ENCODE results near the gene DPP10.

DPP10 gene

DNA sequence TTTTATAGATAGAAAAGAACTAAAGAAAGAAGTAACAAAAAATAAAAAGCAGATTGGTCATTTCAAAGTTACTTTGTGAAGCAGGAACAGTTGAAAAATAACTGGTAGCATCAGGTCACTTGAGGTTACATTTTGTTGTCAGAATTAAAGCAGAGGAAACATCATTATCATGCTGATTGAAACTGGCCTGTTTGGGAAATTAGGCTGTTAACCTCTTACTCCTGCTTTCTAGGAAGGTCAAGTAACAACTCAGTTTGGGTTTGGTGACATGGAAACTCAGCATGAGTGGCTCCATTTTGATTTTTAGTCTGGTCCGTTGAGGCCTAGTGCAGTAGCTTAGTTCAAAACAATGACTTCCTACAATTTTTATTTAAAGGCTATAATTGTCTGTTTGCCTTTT, 1383.5 kb downstream of the DPP10 start:
- FAIRE-seq: no peak

DNA sequence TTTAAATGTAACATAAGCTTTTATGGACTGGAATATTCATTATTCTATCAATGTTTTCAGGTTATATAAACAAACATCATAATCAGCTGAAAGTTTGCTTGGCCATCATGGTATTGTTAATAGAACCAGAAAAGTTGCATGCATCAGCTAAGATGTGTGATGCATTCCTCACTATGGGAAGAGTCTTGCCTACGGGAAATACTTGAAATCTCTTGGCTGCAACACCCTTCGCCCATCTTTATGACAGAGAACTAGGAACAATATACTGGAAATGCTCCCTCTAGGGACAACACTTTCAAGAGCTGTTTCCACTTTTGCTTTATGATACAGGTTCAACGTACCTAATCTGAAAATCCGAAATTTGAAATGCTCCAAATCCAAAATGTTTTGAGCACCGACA, 1390.8 kb downstream of the DPP10 start:
- no peak for FAIRE-seq

DNA sequence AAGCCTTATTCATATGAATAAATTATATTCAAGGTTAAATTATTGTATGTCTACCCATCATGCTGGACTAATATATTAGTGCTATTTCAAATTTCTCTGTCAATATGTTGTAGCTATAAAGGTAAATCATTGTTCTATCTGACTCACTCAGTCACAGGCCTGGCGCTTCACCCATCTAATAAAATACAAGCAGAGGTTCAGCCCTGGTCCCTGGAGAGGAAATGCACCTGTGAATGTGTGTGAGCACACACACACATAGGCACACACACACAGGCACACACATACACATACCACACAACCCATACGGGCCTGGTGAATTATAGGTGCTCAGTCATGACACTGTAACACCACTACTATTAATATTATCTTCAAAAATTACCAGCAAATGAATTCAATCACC, 1396.1 kb downstream of the DPP10 start:
- FAIRE-seq: no peak

DNA sequence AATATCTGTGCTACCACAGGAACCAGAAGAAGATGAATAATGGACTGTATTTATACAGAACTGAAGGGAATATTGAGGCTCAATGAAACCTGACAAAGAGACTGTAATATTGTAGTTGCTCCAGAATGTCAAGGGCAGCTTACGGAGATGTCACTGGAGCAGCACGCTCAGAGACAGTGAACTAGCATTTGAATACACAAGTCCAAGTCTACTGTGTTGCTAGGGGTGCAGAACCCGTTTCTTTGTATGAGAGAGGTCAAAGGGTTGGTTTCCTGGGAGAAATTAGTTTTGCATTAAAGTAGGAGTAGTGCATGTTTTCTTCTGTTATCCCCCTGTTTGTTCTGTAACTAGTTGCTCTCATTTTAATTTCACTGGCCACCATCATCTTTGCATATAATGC, 1399.9 kb downstream of the DPP10 start:
- FAIRE-seq: no peak

DNA sequence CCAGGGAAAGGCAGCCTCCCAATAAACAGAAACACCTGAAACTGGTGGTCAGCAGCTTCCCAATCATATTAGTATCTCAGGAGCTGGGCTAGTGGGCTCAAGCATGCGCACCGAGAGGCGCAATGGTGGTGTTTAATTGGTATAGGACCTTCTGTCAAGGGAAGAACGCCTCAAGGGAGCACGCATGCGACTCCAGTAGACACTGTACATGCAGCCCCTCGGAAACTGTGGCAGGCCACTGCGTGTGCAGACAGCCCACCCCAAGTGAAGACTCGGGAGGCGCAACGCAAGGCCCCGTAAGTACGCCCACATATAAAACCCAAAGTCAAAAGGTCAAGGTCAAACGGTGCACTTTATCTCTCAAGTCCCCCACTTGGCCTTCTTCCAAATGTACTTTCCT, 1405.8 kb downstream of the DPP10 start:
- no peak for FAIRE-seq

DNA sequence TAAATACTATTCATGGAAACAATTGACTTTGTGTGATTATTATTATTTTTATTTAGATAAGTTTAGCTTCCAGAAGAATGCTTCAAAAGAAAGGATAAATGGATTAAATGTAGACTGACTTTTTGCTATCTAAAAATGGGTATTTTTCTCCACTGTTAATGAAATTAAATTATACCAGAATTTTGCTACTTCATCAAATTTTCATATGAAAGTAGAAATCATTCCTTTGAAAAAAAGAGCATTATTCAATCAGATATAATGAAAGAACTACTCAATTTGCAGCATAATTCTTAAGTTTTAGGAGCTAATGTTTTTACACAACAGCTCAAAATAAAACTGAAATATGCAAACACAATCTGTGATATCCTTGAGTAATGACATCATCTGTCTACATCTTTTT, 1424.6 kb downstream of the DPP10 start:
- no peak for FAIRE-seq

DNA sequence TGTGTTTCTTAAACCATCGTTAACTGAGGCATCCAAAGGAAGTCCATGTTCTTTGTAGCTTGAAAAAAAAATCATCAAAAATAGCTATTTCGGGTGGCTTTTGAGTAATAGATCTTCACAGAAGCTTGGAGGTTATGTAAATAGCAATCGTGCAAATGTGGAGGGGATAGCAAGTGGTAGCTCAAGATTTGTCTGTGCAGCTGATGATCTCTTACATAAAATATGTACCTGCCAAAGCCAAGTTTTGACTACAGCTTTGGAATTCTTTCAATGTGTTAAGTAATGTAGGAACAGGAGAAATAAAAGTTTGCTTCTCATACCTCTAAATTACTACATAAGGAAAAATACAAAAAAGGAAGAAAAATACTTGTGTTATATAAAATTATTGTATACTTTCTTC, 1432.0 kb downstream of the DPP10 start:
- no peak for FAIRE-seq

DNA sequence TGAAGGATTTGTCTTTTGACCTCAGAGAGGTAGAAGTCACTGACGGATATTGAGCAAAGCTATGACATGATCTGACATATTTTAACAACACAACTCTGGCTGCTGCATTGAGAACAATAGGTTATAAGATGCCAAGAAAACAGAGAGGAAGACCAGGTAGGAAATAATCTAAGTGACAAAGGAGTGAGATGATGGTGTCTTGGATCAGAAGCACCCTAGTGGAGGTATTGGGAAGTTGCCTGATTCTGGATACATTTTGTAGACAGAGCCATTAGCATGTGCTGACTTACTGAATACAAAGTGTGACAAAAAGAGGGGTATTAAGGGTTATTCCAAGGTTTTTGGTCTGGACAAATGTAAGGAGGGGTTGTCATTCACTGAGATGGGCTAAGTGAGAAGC, 1438.1 kb downstream of the DPP10 start:
- FAIRE-seq: no peak

DNA sequence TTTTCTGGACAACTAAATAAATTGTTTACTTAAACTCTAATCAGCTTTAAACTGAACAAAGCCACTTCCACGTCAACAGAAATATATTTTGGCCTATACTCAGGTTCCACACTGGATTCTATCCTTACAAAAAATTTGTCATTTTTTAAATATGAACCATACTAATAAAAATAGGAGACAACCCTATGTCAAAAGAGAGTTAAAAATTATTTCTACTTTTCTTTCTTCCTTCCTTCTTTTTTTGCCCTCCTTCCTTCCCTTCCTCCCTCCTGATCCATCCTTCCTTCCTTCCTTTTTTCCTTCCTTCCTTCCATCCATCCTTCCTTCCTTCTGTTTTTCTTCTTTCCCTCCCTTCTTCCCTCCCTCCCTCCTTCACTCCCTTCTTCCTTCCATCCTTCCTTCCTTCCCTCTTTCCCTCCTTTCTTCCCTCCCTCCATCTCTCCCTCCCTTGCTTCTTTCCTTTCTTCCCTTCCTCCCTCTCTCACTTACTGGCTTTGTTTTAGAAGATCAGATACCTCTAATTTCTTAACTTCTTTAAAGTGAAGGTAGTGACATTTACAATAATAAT, 1444.9 kb downstream of the DPP10 start:
- FAIRE-seq: no peak

Data from islet of Langerhans (tissue), 1 donor.